SK-N-SH (cell line): ENCODE results near the gene NRIP2. TPM values are rescaled to one million over a fixed set of nuclear protein-coding genes. Genes with fewer than 3 reads are reported as not detected.

ENCODE experiments used
- CTCF ChIA-PET: fragments of 300-600, 350-600 bp; formaldehyde crosslinking; extraction: SDS; loops from one replicate; lab custom pipeline; 2021; lab: Yijun Ruan, JAX
- POLR2A ChIA-PET: fragments of 350-600 bp; sonication (Branson Sonifier 250); formaldehyde crosslinking; extraction: SDS; loops from one replicate; lab custom pipeline; 2020; ENCODE audit warnings: antibody characterized with exemption, inconsistent platforms; lab: Yijun Ruan, JAX
- DNase-seq: peaks from one replicate; pipeline ENCODE4 v3.0.0; 2012
- H2AFZ ChIP-seq: fragments of 200-600 bp; sonication (generic); 2 replicates; pipeline ENCODE4 v1.8.1; 2016; ENCODE audit warnings: antibody characterized with exemption, mild to moderate bottlenecking, low read depth
- H3F3A ChIP-seq: fragments of 200-600 bp; sonication (generic); replicated peaks from 2 replicates; pipeline ENCODE3; 2016; ENCODE audit warnings: antibody characterized with exemption, mild to moderate bottlenecking; ENCODE audit not compliant: insufficient read depth
- H3K27ac ChIP-seq, 2 experiments: fragments of 200-500 bp in 1 of 2; fragments of 200-600 bp in 1 of 2; sonication (Bioruptor generic) in 1 of 2; sonication (generic), shearing (Covaris generic) in 1 of 2; 2 replicates each; pipeline versions ENCODE4 v1.5.1 to v1.6.1; 2014 to 2016; ENCODE audit warnings: low read depth in 2 of 2, inconsistent platforms in 1 of 2, low read length in 1 of 2, mild to moderate bottlenecking in 1 of 2, mixed read lengths in 1 of 2
- H3K27me3 ChIP-seq: fragments of 200-600 bp; sonication (generic), shearing (Covaris generic); 2 replicates; pipeline ENCODE4 v1.6.1; 2016; ENCODE audit warnings: mixed run types; ENCODE audit not compliant: insufficient read depth
- H3K36me3 ChIP-seq, 2 experiments: fragments of 200-500 bp in 1 of 2; fragments of 200-600 bp in 1 of 2; sonication (Bioruptor generic) in 1 of 2; sonication (generic) in 1 of 2; replicated peaks in 1 of 2; 2 replicates each; pipeline versions ENCODE3 to v1.5.1; 2014 to 2016; ENCODE audit warnings: low read length in 1 of 2, mild to moderate bottlenecking in 1 of 2; ENCODE audit not compliant: insufficient read depth in 2 of 2, control insufficient read depth in 1 of 2
- H3K4me1 ChIP-seq, 2 experiments: fragments of 200-500 bp in 1 of 2; fragments of 200-600 bp in 1 of 2; sonication (Bioruptor generic) in 1 of 2; sonication (generic), shearing (Covaris generic) in 1 of 2; 2 replicates each; pipeline versions ENCODE4 v1.5.1 to v1.6.1; 2014 to 2016; ENCODE audit warnings: low read depth in 1 of 2, low read length in 1 of 2, mixed run types in 1 of 2; ENCODE audit not compliant: insufficient read depth in 2 of 2, control insufficient read depth in 1 of 2
- H3K4me2 ChIP-seq: fragments of 200-600 bp; sonication (generic), shearing (Covaris generic); 2 replicates; pipeline ENCODE4 v1.6.1; 2017; ENCODE audit warnings: mixed run types
- H3K4me3 ChIP-seq, 2 experiments: fragments of 200-500 bp in 1 of 2; fragments of 200-600 bp in 1 of 2; sonication (Bioruptor generic) in 1 of 2; sonication (generic), shearing (Covaris generic) in 1 of 2; 2 replicates each; pipeline versions ENCODE4 v1.5.1 to v1.8.1; 2014 to 2016; ENCODE audit warnings: low read depth in 2 of 2, inconsistent platforms in 1 of 2, low read length in 1 of 2, mild to moderate bottlenecking in 1 of 2, mixed read lengths in 1 of 2, moderate library complexity in 1 of 2
- H3K79me2 ChIP-seq: fragments of 200-600 bp; sonication (generic); 2 replicates; pipeline ENCODE4 v1.8.1; 2017; ENCODE audit warnings: mild to moderate bottlenecking; ENCODE audit not compliant: insufficient read depth
- H3K9ac ChIP-seq: fragments of 200-600 bp; sonication (generic); 2 replicates; pipeline ENCODE4 v1.6.1; 2017; ENCODE audit warnings: mixed run types
- H3K9me2 ChIP-seq: fragments of 200-600 bp; sonication (generic); 2 replicates; pipeline ENCODE4 v1.6.1; 2017; ENCODE audit warnings: mixed run types
- H3K9me3 ChIP-seq: fragments of 200-600 bp; sonication (generic); 2 replicates; pipeline ENCODE4 v1.6.1; 2017; ENCODE audit warnings: mixed run types, mild to moderate bottlenecking, moderate library complexity
- H4K20me1 ChIP-seq: fragments of 200-600 bp; sonication (generic); 2 replicates; pipeline ENCODE4 v1.6.1; 2017; ENCODE audit warnings: mild to moderate bottlenecking, mixed run types; ENCODE audit not compliant: insufficient read depth
- CHD2 ChIP-seq: fragments of 150-350 bp; IDR thresholded peaks from 2 replicates; pipeline ENCODE4 v1.6.1; 2018; ENCODE audit warnings: low read length; ENCODE audit not compliant: partially characterized antibody
- CTCF ChIP-seq: fragments of 200-600 bp; sonication (generic); IDR thresholded peaks from 2 replicates; pipeline ENCODE4 v1.6.1; 2017; ENCODE audit warnings: antibody characterized with exemption, mild to moderate bottlenecking, moderate library complexity
- ELF1 ChIP-seq: IDR thresholded peaks from 2 replicates; pipeline ENCODE4 v1.4.0; 2012
- EZH2phosphoT487 ChIP-seq: fragments of 200-600 bp; sonication (generic); IDR thresholded peaks from 2 replicates; pipeline ENCODE4 v1.6.1; 2017; ENCODE audit warnings: low read depth, mixed run types, mild to moderate bottlenecking, antibody characterized with exemption, moderate library complexity, borderline replicate concordance
- FOSL2 ChIP-seq: IDR thresholded peaks from 2 replicates; pipeline ENCODE4 v1.4.0; 2012; ENCODE audit warnings: low read depth, mild to moderate bottlenecking, moderate library complexity, borderline replicate concordance
- FOXJ3 ChIP-seq: sonication (generic); formaldehyde crosslinking; IDR thresholded peaks from 2 replicates; pipeline ENCODE4 v1.5.1; 2020; ENCODE audit warnings: mild to moderate bottlenecking, missing genetic modification reagents
- GABPA ChIP-seq: IDR thresholded peaks from 2 replicates; pipeline ENCODE4 v1.4.0; 2012; ENCODE audit warnings: low read depth, mild to moderate bottlenecking
- GATA2 ChIP-seq: sonication (generic); formaldehyde crosslinking; IDR thresholded peaks from 2 replicates; pipeline ENCODE4 v1.5.0; 2020; ENCODE audit warnings: mild to moderate bottlenecking, missing genetic modification reagents
- IRF3 ChIP-seq: fragments of 150-350 bp; IDR thresholded peaks from 2 replicates; pipeline ENCODE4 v1.6.1; 2016; ENCODE audit warnings: mild to moderate bottlenecking, low read depth, low read length
- MAX ChIP-seq: IDR thresholded peaks from 2 replicates; pipeline ENCODE4 v1.4.0; 2012; ENCODE audit warnings: low read depth
- NRF1 ChIP-seq: IDR thresholded peaks from 2 replicates; pipeline ENCODE4 v1.6.1; 2012; ENCODE audit warnings: low read depth, mild to moderate bottlenecking, low read length
- PBX3 ChIP-seq: IDR thresholded peaks from 2 replicates; pipeline ENCODE4; 2012
- RCOR1 ChIP-seq: fragments of 150-350 bp; IDR thresholded peaks from 2 replicates; pipeline ENCODE4 v1.6.1; 2017; ENCODE audit warnings: antibody characterized with exemption, low read length
- RXRA ChIP-seq: IDR thresholded peaks from 2 replicates; pipeline ENCODE4 v1.4.0; 2012; ENCODE audit warnings: low read depth, mild to moderate bottlenecking, borderline replicate concordance
- SIN3A ChIP-seq: IDR thresholded peaks from 2 replicates; pipeline ENCODE4 v1.6.1; 2012; ENCODE audit warnings: low read depth, mild to moderate bottlenecking, low read length, moderate library complexity, borderline replicate concordance
- SMC3 ChIP-seq: IDR thresholded peaks from 2 replicates; pipeline ENCODE4 v1.6.1; 2012; ENCODE audit warnings: low read depth, low read length, improper control_type of control experiment
- TAF1 ChIP-seq: IDR thresholded peaks from 2 replicates; pipeline ENCODE4 v1.6.1; 2012; ENCODE audit warnings: low read depth, mild to moderate bottlenecking, low read length, moderate library complexity, borderline replicate concordance
- USF1 ChIP-seq: IDR thresholded peaks from 2 replicates; pipeline ENCODE4 v1.4.0; 2012; ENCODE audit warnings: low read depth, borderline replicate concordance
- USF2 ChIP-seq: fragments of 150-350 bp; IDR thresholded peaks from 2 replicates; pipeline ENCODE4 v1.6.1; 2017; ENCODE audit warnings: antibody characterized with exemption, low read length, low read depth, borderline replicate concordance
- YY1 ChIP-seq: IDR thresholded peaks from 2 replicates; pipeline ENCODE4 v1.4.0; 2012; ENCODE audit warnings: low read depth, mild to moderate bottlenecking
- WGBS: methylation state at CpG from one replicate; pipeline ENCODE4 v1.1.6; 2017; ENCODE audit warnings: low lambda C conversion rate; 5-methylcytosine and 5-hydroxymethylcytosine counted together
- polyA plus RNA-seq, 3 experiments: library from polyadenylated mRNA; depleted of rRNA; stranded (reverse); fragments of >200 nt; gene quantifications; 2 replicates each; pipeline ENCODE4 v1.2.3, GENCODE V29; 2012

The NRIP2 gene
- polyA plus RNA-seq, 1 of the 3 experiments (the other 2 are of a cell fraction): not detected

GRCh38 chr12:2854669-2855453 is 20.0 kb upstream of the NRIP2 start:
- Histone ChIP-seq H3F3A (peaks cover 3% of the 10 kb centered on the region), H3K36me3 (peaks cover 0 to 15% of the 10 kb centered on the region in 2 experiments), H3K4me3 (no peak overlapping the region), H3K9me2 (no peaks in the 10 kb centered on the region), H2AFZ (no peak overlapping the region), H3K4me2 (no peak overlapping the region), H3K27me3 (no peaks in the 10 kb centered on the region), H3K27ac (no peak overlapping the region), H3K9me3 (no peaks in the 10 kb centered on the region), H3K4me1 (no peaks in the 10 kb centered on the region), H3K9ac (no peak overlapping the region), H3K79me2 (no peaks in the 10 kb centered on the region), H4K20me1 (no peaks in the 10 kb centered on the region)
- WGBS: 89% methylated on average over 23 of the region's 25 CpGs
- no peak for DNase-seq
- ChIA-PET POLR2A (no interaction called here), CTCF (interaction anchor here (0.7 to 3.8 kb wide), 21 partner anchors 8 to 190 kb away, joined by 3 to 30 read pairs (median 6); no protein-coding TSS in a partner anchor)
- TF ChIP-seq NRF1 (no peak), GATA2 (CRISPR knock-in tag) (no peak), EZH2phosphoT487 (no peak), MAX (no peak), SIN3A (no peak)

GRCh38 chr12:2853626-2854025 is 18.8 kb upstream of the NRIP2 start:
- Histone ChIP-seq H4K20me1 (no peaks in the 10 kb centered on the region), H3K27ac (no peak overlapping the region), H3K9ac (no peak overlapping the region), H3K79me2 (no peaks in the 10 kb centered on the region), H3K36me3 (peaks cover 0 to 6% of the 10 kb centered on the region in 2 experiments), H3F3A (peaks cover 3% of the 10 kb centered on the region), H2AFZ (no peak overlapping the region), H3K4me3 (no peak overlapping the region; a peak in 1 of 4 replicates), H3K9me2 (no peaks in the 10 kb centered on the region), H3K4me2 (no peak overlapping the region), H3K4me1 (no peaks in the 10 kb centered on the region), H3K9me3 (no peaks in the 10 kb centered on the region), H3K27me3 (no peaks in the 10 kb centered on the region)
- DNase-seq: peak; percentile 93
- CTCF ChIA-PET: interaction anchor here (0.6 to 3.8 kb wide), 38 partner anchors 8 to 1388 kb away, joined by 3 to 30 read pairs (median 4); no protein-coding TSS in a partner anchor
- POLR2A ChIA-PET: interaction anchor here (1.3 kb wide), 1 partner anchor 8 kb away, joined by 3 read pairs; no protein-coding TSS in a partner anchor
- 24% methylated on average over 9 of the region's 11 CpGs for WGBS
- no peak for TF ChIP-seq YY1
- no peak for TF ChIP-seq FOSL2
- TF ChIP-seq FOXJ3 (CRISPR knock-in tag): no peak
- no peak for TF ChIP-seq CHD2
- peak; percentile 89 for TF ChIP-seq CTCF
- TF ChIP-seq PBX3: no peak
- TF ChIP-seq EZH2phosphoT487: no peak
- no peak for TF ChIP-seq GABPA
- TF ChIP-seq NRF1: no peak
- TF ChIP-seq RCOR1: peak; percentile 16; the same call in 1 of the 2 replicates
- no peak for TF ChIP-seq TAF1
- no peak for TF ChIP-seq USF1
- no peak for TF ChIP-seq USF2
- no peak for TF ChIP-seq ELF1
- no peak for TF ChIP-seq IRF3
- no peak for TF ChIP-seq RXRA
- TF ChIP-seq SMC3: peak; percentile 69
